Neural progenitor cell (in vitro differentiated cells): ENCODE results near the gene ORC5. TPM values are rescaled to one million over a fixed set of nuclear protein-coding genes. Genes with fewer than 3 reads are reported as not detected.

ENCODE experiments used
- DNase-seq: peaks from one replicate; pipeline ENCODE4 v3.0.0-alpha.2; 2016; ENCODE audit warnings: low spot score
- H2AFZ ChIP-seq: fragments of 200-600 bp; sonication (generic); replicated peaks from 2 replicates; pipeline ENCODE4 v1.6.1; 2016; ENCODE audit warnings: antibody characterized with exemption
- H3F3A ChIP-seq: fragments of 200-600 bp; sonication (generic); 2 replicates; pipeline ENCODE4 v1.6.1; 2016; ENCODE audit warnings: antibody characterized with exemption, low read depth
- H3K27ac ChIP-seq: fragments of 200-600 bp; sonication (generic); 2 replicates; pipeline ENCODE4 v1.5.1; 2016; ENCODE audit warnings: mild to moderate bottlenecking
- H3K27me3 ChIP-seq: fragments of 200-600 bp; sonication (generic); 2 replicates; pipeline ENCODE4 v1.6.1; 2016; ENCODE audit warnings: mild to moderate bottlenecking, moderate library complexity
- H3K36me3 ChIP-seq: fragments of 200-600 bp; sonication (generic); 2 replicates; pipeline ENCODE4 v1.5.1; 2016
- H3K4me1 ChIP-seq: fragments of 200-600 bp; sonication (generic); 2 replicates; pipeline ENCODE4 v1.6.1; 2016; ENCODE audit warnings: mixed run types
- H3K4me2 ChIP-seq: fragments of 200-600 bp; sonication (generic); 2 replicates; pipeline ENCODE4 v1.6.1; 2016
- H3K4me3 ChIP-seq: fragments of 200-600 bp; sonication (generic); 2 replicates; pipeline ENCODE4 v1.5.1; 2016
- H3K79me2 ChIP-seq: fragments of 200-600 bp; sonication (generic); 2 replicates; pipeline ENCODE4 v1.6.1; 2016; ENCODE audit warnings: low read depth
- H3K9ac ChIP-seq: fragments of 200-600 bp; sonication (generic); 2 replicates; pipeline ENCODE4 v1.6.1; 2016
- H3K9me3 ChIP-seq: fragments of 200-600 bp; sonication (generic); 2 replicates; pipeline ENCODE4 v1.5.1; 2016; ENCODE audit warnings: low read depth
- H4K20me1 ChIP-seq: fragments of 200-600 bp; sonication (generic); 2 replicates; pipeline ENCODE4 v1.6.1; 2016; ENCODE audit warnings: low read depth
- H3K27ac Mint-ChIP-seq: 3 replicates; pipeline ENCODE4 v1.8.0; 2021; ENCODE audit warnings: mixed read lengths
- H3K27me3 Mint-ChIP-seq: 2 replicates; pipeline ENCODE4 v1.8.0; 2022; ENCODE audit warnings: low read depth, mild to moderate bottlenecking, inconsistent platforms, moderate library complexity, mixed read lengths; ENCODE audit not compliant: insufficient read depth
- H3K36me3 Mint-ChIP-seq: 3 replicates; pipeline ENCODE4 v1.8.0; 2021; ENCODE audit warnings: mixed read lengths
- H3K4me1 Mint-ChIP-seq: 3 replicates; pipeline ENCODE4 v1.8.0; 2021; ENCODE audit warnings: mixed read lengths
- H3K4me3 Mint-ChIP-seq: 3 replicates; pipeline ENCODE4 v1.8.0; 2021; ENCODE audit warnings: mild to moderate bottlenecking, moderate library complexity, mixed read lengths
- H3K9me3 Mint-ChIP-seq: 3 replicates; pipeline ENCODE4 v1.8.0; 2020; ENCODE audit warnings: mixed read lengths
- EZH2 ChIP-seq: fragments of 200-600 bp; sonication (generic); IDR thresholded peaks from 2 replicates; pipeline ENCODE4 v1.6.1; 2017; ENCODE audit warnings: antibody characterized with exemption, mild to moderate bottlenecking, moderate library complexity
- EZH2phosphoT487 ChIP-seq: fragments of 200-600 bp; sonication (generic); IDR thresholded peaks from 2 replicates; pipeline ENCODE4 v1.6.1; 2017; ENCODE audit warnings: antibody characterized with exemption
- total RNA-seq: library from RNA; depleted of rRNA; stranded (reverse); fragments of >200 nt; gene quantifications from 2 replicates; pipeline ENCODE4 v1.2.3, GENCODE V29; 2015; ENCODE audit warnings: low replicate concordance
- TF ChIP-seq, protein P1 (sequence below): fragments of 200-600 bp; sonication (generic); IDR thresholded peaks from 2 replicates; pipeline ENCODE4 v1.5.1; 2017; ENCODE audit warnings: antibody characterized with exemption, mild to moderate bottlenecking

The ORC5 gene
- total RNA-seq, 1 donor from 2014 or later = 14.9 TPM

DNA sequence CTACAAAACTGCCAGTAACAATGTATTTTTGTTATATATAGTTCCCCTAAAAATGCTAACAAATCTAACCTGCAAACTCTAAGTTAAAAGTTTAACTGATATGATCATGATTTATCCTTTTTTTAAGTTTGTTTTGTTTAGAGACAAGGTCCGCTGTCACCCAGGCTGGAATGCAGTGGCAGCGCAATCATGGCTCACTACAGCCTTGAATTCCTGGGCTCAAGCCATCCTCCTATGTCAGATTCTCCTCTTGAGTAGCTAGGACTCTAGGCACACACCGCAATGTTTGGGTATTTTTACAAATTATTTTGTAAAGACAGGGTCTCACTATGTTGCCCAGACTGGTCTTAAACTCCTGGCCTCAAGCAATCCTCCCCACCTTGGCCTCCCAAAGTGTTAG, 46.6 kb downstream of the ORC5 start:
- Histone ChIP-seq H2AFZ (no peak overlapping the region), H4K20me1 (no peaks in the 10 kb centered on the region), H3F3A (no peaks in the 10 kb centered on the region), H3K36me3 (no peaks in the 10 kb centered on the region), H3K4me1 (no peaks in the 10 kb centered on the region), H3K9me3 (no peaks in the 10 kb centered on the region), H3K27me3 (no peaks in the 10 kb centered on the region), H3K27ac (no peak overlapping the region), H3K4me2 (no peak overlapping the region), H3K9ac (no peak overlapping the region), H3K79me2 (no peaks in the 10 kb centered on the region), H3K4me3 (no peak overlapping the region)
- DNase-seq = no peak
- Mint-ChIP-seq H3K27ac (no peak overlapping the region), H3K4me3 (no peak overlapping the region), H3K36me3 (peaks cover 8% of the 10 kb centered on the region), H3K27me3 (no peaks in the 10 kb centered on the region), H3K9me3 (no peaks in the 10 kb centered on the region), H3K4me1 (no peaks in the 10 kb centered on the region)
- TF ChIP-seq EZH2phosphoT487 (no peak), EZH2 (no peak)
- TF ChIP-seq, protein P1, sequence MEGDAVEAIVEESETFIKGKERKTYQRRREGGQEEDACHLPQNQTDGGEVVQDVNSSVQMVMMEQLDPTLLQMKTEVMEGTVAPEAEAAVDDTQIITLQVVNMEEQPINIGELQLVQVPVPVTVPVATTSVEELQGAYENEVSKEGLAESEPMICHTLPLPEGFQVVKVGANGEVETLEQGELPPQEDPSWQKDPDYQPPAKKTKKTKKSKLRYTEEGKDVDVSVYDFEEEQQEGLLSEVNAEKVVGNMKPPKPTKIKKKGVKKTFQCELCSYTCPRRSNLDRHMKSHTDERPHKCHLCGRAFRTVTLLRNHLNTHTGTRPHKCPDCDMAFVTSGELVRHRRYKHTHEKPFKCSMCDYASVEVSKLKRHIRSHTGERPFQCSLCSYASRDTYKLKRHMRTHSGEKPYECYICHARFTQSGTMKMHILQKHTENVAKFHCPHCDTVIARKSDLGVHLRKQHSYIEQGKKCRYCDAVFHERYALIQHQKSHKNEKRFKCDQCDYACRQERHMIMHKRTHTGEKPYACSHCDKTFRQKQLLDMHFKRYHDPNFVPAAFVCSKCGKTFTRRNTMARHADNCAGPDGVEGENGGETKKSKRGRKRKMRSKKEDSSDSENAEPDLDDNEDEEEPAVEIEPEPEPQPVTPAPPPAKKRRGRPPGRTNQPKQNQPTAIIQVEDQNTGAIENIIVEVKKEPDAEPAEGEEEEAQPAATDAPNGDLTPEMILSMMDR = no peak

- no peak overlapping the region for H3K27ac ChIP-seq
- H3K4me3 ChIP-seq = no peak overlapping the region
- TF ChIP-seq, protein P1 = peak; percentile 53
- no peak for TF ChIP-seq EZH2phosphoT487
- H3K9me3 ChIP-seq = no peaks in the 10 kb centered on the region
- peaks cover 8% of the 10 kb centered on the region for H3K36me3 Mint-ChIP-seq
- no peaks in the 10 kb centered on the region for H3F3A ChIP-seq
- H3K27me3 ChIP-seq = no peaks in the 10 kb centered on the region
- no peak overlapping the region for H3K9ac ChIP-seq
- H3K27me3 Mint-ChIP-seq = no peaks in the 10 kb centered on the region
- no peak overlapping the region for H2AFZ ChIP-seq
- H3K4me1 ChIP-seq = no peaks in the 10 kb centered on the region
- H3K36me3 ChIP-seq = no peaks in the 10 kb centered on the region
- no peaks in the 10 kb centered on the region for H4K20me1 ChIP-seq
- no peaks in the 10 kb centered on the region for H3K4me1 Mint-ChIP-seq
- no peak overlapping the region for H3K4me3 Mint-ChIP-seq
- no peaks in the 10 kb centered on the region for H3K9me3 Mint-ChIP-seq
- DNase-seq = no peak
- no peak overlapping the region for H3K27ac Mint-ChIP-seq
- no peak overlapping the region for H3K4me2 ChIP-seq
- H3K79me2 ChIP-seq = no peaks in the 10 kb centered on the region
Observed at GRCh38 chr7:104160375-104160774, 47.4 kb downstream of the ORC5 start.

DNA sequence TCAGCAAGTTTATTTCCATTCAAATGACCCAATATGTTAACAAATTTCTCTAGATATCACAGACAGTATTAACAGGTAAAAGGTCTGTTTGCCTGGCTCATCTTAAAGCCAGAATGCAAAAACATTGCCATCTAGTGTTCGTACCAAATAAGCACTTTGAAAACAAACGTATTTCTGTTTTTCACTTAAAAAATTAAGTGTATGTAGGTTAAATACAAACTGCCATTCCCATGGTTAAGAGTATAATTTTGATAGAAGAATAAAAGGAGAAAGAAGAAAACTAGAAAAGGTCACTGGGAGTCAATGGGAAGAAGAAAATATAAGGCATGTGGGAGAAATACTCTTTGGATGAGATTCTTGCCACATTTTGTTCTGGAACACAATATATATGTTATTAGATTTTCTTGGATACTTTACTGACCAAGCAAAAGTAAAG, 51.0 kb downstream of the ORC5 start:
- Histone ChIP-seq H3K4me3 (no peak overlapping the region), H3K4me1 (peaks cover 9% of the 10 kb centered on the region), H3K79me2 (no peaks in the 10 kb centered on the region), H3K4me2 (no peak overlapping the region), H3K36me3 (no peaks in the 10 kb centered on the region), H4K20me1 (no peaks in the 10 kb centered on the region), H3K27ac (no peak overlapping the region), H3K27me3 (no peaks in the 10 kb centered on the region), H3K9me3 (no peaks in the 10 kb centered on the region), H3K9ac (no peak overlapping the region), H2AFZ (no peak overlapping the region), H3F3A (no peaks in the 10 kb centered on the region)
- no peak overlapping the region for H3K4me3 Mint-ChIP-seq
- TF ChIP-seq EZH2phosphoT487 = no peak
- TF ChIP-seq, protein P1 = peak; percentile 77
- TF ChIP-seq EZH2 = no peak
- peaks cover 6% of the 10 kb centered on the region for H3K4me1 Mint-ChIP-seq
- no peak overlapping the region for H3K27ac Mint-ChIP-seq
- no peaks in the 10 kb centered on the region for H3K9me3 Mint-ChIP-seq
- peaks cover 3% of the 10 kb centered on the region for H3K36me3 Mint-ChIP-seq
- peak; percentile 32 for DNase-seq
- H3K27me3 Mint-ChIP-seq = no peaks in the 10 kb centered on the region
